GM12878 (cell line): ENCODE data around the gene LMNTD2.

Experiments
- CTCF ChIP-seq, 3 experiments: IDR thresholded peaks in 2 of 3; conservative IDR thresholded peaks in 1 of 3; 2 replicates each; pipeline ENCODE4 v1.5.1; 2011; ENCODE audit warnings: low read depth in 3 of 3, low read length in 3 of 3, mild to moderate bottlenecking in 3 of 3, control low read depth in 2 of 3, moderate library complexity in 2 of 3, inconsistent platforms in 1 of 3, mixed read lengths in 1 of 3; ENCODE audit not compliant: control insufficient read depth in 2 of 3, insufficient read depth in 1 of 3; ENCODE audit errors: extremely low read depth in 1 of 3
- EGR1 ChIP-seq, 2 experiments: IDR thresholded peaks; 1 replicate in 1 of 2; 2 replicates in 1 of 2; pipeline ENCODE4 v1.6.1; 2011 to 2012; ENCODE audit warnings: low read depth in 2 of 2, low read length in 2 of 2, borderline replicate concordance in 1 of 2, mild to moderate bottlenecking in 1 of 2, moderate library complexity in 1 of 2
- GABPA ChIP-seq: IDR thresholded peaks from 2 replicates; pipeline ENCODE4 v1.6.1; 2014; ENCODE audit warnings: antibody characterized with exemption, low read depth, mild to moderate bottlenecking, inconsistent platforms
- JUNB ChIP-seq: IDR thresholded peaks from 2 replicates; pipeline ENCODE4 v1.6.1; 2016; ENCODE audit warnings: antibody characterized with exemption, mild to moderate bottlenecking
- NFIC ChIP-seq: IDR thresholded peaks from 2 replicates; pipeline ENCODE4 v1.6.1; 2012; ENCODE audit warnings: low read depth, mild to moderate bottlenecking, inconsistent platforms, low read length, moderate library complexity
- POLR2AphosphoS5 ChIP-seq: IDR thresholded peaks from 2 replicates; pipeline ENCODE4 v1.6.1; 2011; ENCODE audit warnings: mild to moderate bottlenecking, low read length, inconsistent platforms

GRCh38 chr11:512761-513595 lies 47.6 kb downstream of the LMNTD2 start:
- TF ChIP-seq EGR1 (IDR thresholded peaks at IDR 0.05; ENCODE audit: borderline replicate concordance in 1 of 2, low read depth in 2 of 2, low read length in 2 of 2) (no peak), JUNB (no peak), GABPA (no peak), CTCF (IDR thresholded peaks at IDR 0.05 in 2 of 3, conservative IDR thresholded peaks at IDR 0.05 in 1 of 3; ENCODE audit: control insufficient read depth in 2 of 3, extremely low read depth in 1 of 3, insufficient read depth in 1 of 3, low read depth in 3 of 3, low read length in 3 of 3) (no peak), POLR2AphosphoS5 (no peak), NFIC (no peak)
